Ovary (tissue), 3 donors: Measurements from ENCODE around the gene ZNF263.

Experiments
- POLR2A ChIP-seq: fragments of 450-650 bp; IDR thresholded peaks from one replicate; pipeline ENCODE4 v1.6.1; 2017; ENCODE audit warnings: antibody characterized with exemption, mild to moderate bottlenecking, moderate library complexity
- TF ChIP-seq, protein P1 (sequence below), 3 donors: fragments of 450-650 bp in 2 of 3; fragments of 200-600 bp in 1 of 3; IDR thresholded peaks; one replicate each; pipeline versions ENCODE4 v1.5.1 to v1.8.0; 2016 to 2022; ENCODE audit warnings: antibody characterized with exemption in 3 of 3, mild to moderate bottlenecking in 1 of 3
- donor health status: DM: no; HTN: no; CAD: no.

DNA sequence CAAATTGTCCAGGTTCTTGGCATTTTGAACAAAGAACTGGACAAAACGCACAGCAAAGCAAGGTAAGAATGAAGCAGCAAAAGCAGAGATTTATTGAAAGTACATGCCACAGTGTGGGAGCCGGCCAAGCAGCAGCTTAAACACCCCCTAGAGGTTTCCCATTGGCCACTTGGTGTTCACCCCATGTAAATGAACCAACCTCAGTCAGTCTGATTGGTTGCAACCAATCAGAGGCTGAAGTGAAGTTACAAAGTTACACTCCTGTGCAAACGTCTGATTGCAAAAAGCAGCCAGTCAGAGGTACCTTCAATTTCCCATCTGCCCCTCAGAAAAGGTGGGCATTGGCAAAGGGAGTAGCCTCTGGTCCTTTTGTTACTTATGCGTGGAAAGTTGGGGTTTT is 8.8 kb upstream of the ZNF263 start:
- TF ChIP-seq, protein P1, sequence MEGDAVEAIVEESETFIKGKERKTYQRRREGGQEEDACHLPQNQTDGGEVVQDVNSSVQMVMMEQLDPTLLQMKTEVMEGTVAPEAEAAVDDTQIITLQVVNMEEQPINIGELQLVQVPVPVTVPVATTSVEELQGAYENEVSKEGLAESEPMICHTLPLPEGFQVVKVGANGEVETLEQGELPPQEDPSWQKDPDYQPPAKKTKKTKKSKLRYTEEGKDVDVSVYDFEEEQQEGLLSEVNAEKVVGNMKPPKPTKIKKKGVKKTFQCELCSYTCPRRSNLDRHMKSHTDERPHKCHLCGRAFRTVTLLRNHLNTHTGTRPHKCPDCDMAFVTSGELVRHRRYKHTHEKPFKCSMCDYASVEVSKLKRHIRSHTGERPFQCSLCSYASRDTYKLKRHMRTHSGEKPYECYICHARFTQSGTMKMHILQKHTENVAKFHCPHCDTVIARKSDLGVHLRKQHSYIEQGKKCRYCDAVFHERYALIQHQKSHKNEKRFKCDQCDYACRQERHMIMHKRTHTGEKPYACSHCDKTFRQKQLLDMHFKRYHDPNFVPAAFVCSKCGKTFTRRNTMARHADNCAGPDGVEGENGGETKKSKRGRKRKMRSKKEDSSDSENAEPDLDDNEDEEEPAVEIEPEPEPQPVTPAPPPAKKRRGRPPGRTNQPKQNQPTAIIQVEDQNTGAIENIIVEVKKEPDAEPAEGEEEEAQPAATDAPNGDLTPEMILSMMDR (IDR thresholded peaks at IDR 0.05), result no peak
- no peak for TF ChIP-seq POLR2A
